HG02759 (cell line): ENCODE measurements around the gene PTX3.

Source experiments
- ATAC-seq: cut with Tn5 transposase; IDR thresholded peaks from one replicate; pipeline ENCODE4 v1.9.1; 2021; ENCODE audit warnings: mild to moderate bottlenecking, moderate library complexity; ENCODE audit not compliant: unreplicated experiment

Gene PTX3

DNA sequence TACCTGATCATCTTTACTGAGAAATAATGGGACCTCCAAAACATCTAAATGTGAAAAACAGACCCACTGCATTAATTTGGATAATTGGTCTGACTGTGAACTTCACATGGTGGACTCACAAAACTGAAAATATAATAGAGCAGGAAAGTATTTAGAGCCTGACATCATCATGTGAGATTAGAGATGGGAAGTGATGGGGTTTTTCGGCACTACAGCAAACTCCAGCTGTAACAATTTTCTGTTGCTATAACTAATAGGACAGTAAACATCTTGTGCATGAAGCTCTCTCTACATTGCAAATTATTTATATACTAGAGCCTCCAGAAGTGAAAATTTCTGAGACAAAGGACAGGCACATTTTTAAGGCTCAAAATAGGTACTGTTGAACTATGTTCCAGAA, 34.4 kb downstream of the PTX3 start:
- no peak for ATAC-seq

DNA sequence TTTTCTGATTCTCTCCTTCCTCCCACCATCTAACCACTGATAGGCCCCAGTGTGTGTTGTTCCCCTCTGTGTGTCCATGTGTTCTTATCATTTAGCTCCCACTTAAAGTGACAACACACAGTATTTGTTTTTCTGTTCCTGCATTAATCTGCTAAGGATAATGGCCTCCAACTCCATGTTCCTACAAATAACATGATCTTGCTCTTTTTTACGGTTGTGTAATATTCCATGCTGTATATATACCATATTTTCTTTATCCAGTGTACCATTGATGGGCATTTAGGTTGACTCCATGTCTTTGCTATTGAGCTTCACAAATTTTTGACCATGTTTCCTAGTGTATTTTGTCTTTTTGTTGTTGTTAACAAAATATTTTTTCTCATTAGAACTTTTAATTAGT, 36.0 kb downstream of the PTX3 start:
- no peak for ATAC-seq

- no peak for ATAC-seq
Measured at GRCh38 chr3:157475921-157476414, 39.3 kb downstream of the PTX3 start.

DNA sequence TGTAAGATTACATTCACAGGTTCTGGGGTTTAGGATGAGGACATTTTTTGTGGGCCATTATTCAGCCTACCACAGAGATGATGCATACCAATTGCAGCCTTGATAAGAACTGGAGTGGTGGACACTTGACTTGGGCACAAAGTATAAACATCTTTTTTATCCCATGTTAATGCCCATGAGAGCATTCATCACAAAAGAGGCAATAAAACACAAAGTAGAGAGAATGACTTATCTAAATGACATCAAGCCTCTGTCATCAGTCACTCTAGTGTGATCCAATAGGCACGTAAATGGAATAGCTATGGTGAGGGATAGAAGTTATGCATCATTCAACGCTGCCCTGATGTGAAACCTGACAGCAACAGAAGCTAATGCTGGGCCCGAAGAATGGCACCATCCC, 40.8 kb downstream of the PTX3 start:
- no peak for ATAC-seq

DNA sequence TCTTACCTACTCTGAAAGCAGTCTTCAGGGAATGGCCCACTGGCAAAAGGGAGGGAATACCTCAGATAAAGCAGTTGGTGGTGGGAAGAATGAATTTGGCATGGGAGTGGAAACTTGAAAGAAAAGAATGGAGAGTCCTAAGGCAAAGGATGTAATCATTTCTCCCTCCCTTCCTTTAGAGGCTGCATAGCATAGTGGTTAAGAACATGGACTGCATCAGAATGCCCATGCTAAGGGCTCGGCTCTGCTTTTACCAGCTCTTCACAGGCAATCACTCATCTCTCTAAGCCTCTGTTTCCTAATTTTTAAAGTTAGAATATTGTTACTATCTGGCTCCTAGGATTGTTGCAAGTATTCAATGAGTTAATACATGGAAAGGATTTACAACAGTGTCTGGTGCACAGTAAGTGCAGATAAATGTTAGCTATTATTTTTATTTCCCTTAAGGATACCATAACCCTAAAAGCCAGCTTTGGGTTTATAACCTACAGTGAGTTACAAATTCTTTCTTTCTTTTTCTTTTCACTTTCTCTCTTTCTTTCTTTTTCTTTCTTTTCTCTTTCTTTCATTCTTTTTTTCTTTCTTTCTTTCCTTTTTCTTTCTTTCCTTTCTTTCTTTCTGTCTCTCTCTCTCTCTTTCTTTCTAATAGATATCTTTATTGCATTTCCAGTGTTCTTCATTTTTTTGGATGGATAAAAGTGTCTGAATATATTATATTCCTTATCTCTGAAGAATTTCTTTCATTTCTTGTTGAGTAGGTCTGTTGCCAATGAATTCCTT, 43.0 kb downstream of the PTX3 start:
- ATAC-seq, result no peak

GRCh38 chr3:157487339-157487738, 50.7 kb downstream of the PTX3 start:
- no peak for ATAC-seq

DNA sequence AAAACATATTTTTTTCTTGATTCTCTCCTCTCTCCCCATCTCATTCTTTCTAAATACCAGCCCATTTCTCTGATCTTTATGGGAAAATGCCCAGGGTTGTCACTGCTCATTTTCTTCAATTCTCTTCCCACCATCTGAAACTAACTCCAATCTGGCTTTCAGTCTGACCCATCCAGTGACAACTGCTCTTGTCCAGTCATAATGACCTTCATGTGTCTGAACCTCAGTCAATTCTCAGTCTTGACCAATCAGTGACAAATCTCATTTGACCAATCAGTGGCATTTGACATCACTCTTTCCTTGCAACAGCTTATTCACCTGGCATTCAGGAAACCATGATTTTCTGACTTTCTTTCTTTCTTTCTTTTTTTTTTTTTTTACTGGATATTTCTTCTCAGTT, 51.5 kb downstream of the PTX3 start:
- no peak for ATAC-seq

DNA sequence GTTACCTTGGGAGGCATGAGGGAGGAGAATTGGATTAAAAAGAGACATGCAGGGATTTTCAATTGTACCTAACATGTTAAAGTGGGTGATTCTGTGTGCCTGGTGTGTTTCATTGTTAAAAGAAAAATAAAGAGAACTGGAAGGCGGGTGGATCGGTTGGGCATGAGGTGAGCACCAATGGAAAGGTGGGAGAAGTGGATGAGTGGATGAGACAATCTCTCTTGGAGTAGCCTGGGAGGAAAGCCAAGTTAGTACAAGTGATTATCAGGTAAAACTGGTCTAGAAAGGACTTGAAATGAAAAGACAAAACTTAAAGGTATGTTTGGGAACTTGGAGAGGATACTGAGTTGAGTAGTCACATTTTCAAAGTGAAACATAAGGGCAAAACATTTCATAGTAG, 54.5 kb downstream of the PTX3 start:
- ATAC-seq, result no peak
